Superior temporal gyrus (tissue), 1 donor: Measurements from ENCODE around the gene RBMS1.

ENCODE experiments used
- DNase-seq: peaks from one replicate; pipeline ENCODE4 v3.0.0-alpha.2; 2016; ENCODE audit errors: extremely low spot score

Gene RBMS1

DNA sequence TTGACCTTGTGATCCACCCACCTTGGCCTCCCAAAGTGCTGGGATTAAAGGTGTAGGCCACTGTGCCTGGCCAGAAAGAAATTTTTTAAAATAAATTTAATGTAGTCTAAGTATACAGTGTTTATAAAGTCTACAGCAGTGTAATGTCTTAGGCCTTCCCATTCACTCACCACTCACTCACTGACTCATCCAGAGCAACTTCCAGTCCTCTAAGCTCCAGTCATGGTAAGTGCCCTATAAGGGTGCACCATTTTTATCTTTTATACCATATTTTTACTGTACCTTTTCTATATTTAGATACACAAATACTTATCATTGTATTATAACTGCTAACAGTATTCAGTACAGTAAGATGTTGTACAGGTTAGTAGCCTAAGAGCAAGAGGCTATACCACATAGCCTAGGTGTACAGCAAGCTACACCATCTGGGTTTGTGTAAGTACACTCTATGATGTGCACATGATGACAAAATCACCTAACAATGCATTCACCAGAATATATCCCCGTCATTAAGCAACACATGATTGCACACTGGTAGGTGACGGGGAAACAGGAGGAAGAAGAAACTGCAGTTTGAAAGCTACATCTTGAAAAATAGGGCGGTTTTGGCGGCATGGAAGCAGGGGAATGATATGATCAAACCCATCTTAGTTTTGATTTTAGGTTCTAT is 188.4 kb downstream of the RBMS1 start:
- DNase-seq, result no peak

- DNase-seq, result no peak
Observed at GRCh38 chr2:160303527-160303926, 190.1 kb downstream of the RBMS1 start.

DNA sequence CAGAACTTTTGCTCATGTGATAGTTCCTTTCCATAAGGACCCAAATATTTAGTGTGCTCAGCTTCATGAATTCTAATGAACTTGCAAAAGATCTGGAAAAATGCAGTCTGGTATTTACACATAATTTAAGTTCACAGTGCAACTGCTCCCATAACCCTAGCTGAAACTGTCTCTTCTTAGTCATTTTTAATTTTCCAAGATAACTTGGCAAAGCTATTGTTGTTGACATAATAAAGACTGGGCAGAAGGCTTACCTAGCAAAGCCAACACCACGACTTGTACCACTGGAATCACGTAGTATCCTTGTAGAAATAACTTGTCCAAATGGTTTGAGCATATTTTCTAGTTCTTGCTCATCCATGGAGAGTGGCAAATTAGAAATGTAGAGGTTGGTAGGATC is 190.5 kb downstream of the RBMS1 start:
- no peak for DNase-seq

GRCh38 chr2:160301420-160301819 is 192.2 kb downstream of the RBMS1 start:
- DNase-seq, result no peak

DNA sequence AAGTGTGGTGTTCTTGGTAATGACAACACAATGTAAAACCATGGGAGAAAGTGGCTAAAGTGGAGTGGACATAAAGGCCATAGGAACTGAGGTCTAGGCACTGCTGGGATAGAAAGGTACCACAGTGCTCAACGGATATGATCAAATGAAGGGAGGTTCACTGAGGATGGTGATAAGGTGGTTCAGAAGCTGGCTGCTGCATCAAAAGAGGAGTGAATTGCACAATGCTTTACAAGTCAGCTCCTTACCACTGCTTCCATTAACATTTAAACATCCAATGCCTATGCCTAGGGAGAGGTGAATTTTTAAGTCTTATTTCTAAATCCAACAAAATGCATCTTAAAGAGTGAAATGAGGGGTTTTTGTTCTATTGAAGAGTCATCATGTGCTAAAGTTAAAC is 193.4 kb downstream of the RBMS1 start:
- DNase-seq, result no peak

DNA sequence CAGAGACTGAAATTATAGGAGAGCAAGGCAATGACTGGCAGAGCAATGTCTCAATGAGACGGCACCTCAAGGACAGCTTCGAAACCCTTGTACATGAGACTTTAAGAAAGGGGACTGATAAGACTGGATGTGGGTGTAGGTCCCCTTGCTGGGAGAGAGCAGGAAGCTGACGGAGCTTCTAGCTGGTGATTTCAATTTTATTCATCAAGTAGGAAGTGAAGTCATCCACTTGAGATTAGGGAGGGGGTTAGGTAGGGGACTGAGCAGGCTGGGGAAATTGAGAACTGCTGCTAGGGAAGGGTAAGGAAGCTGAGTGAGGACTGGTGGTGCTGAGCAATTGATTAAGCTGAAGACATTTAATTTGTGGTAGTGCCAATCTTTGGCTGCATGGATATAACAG is 194.1 kb downstream of the RBMS1 start:
- no peak for DNase-seq

GRCh38 chr2:160298960-160299359 is 194.6 kb downstream of the RBMS1 start:
- no peak for DNase-seq

DNA sequence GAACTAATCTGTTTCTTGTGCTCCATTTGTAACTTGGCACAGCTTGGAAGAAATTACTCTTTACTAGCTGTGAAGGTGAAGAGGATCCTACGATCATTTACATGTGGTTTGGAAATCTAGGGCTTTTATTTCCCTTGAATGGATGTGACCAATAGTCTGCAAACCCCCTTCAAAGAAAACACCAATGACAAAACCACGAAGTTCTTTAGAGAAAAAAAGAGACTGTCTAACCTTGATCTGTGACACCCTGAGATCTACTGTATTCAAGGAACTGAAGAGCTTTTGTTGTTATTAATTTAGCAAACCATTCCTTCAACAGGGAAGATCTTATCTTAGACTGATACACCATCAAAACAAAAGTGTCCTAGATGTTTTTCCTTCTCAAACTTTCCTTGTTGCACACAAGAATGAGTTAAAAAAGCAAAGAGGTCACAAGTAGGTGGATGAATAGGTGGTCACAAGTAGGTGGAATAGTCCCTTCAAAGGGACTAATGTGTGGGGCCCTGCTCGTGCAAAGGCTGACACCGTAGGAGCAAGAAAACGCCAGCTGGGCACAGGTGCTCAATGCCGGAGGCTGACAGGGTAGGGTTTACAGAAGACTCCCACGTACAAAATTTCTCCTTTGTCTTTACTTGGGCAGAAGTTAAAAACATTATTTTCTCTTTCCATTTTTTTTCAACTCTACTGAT is 197.9 kb downstream of the RBMS1 start:
- DNase-seq, result no peak

DNA sequence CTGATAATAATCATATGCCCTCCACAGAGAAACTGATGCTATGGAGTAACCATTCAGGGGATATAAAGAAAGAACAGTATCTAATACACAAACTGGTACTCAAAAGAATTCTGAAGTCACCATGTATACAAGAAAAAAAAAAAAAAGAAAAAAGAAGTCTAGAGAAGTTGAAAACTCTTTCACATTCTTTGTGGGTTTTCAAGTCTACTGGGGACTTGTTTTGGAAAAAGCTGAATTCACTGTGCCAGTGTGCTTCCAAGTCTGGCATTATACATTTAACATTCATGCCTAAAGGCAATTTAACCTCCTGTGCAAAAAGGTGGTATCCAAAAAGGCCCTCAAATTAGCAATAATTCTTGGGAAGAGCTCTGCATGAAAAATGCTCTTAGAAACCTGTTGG is 198.7 kb downstream of the RBMS1 start:
- no peak for DNase-seq

- no peak for DNase-seq
Observed at GRCh38 chr2:160294339-160294803, 199.2 kb downstream of the RBMS1 start.

GRCh38 chr2:160293391-160294091 is 200.1 kb downstream of the RBMS1 start:
- no peak for DNase-seq

DNA sequence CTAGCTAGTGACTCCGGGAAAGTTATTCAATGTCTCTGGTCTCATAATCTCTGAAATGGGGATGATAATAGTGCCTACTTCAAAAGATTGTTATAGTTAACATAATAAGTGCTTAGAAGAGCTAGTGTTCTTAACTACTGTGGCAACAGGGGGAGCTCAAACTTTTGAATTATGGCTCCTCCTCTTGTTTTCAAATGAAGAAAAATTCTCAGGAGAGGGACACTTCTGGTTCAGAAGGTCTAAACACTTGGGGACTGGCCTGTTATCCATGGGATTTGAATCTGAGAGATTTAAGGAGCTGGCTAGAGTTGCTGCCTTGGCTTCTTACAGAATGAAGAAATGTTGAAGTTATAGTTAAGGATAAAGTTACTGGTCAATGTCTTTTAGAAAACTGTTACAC is 201.4 kb downstream of the RBMS1 start:
- no peak for DNase-seq

GRCh38 chr2:160291382-160291781 is 202.2 kb downstream of the RBMS1 start:
- no peak for DNase-seq

DNA sequence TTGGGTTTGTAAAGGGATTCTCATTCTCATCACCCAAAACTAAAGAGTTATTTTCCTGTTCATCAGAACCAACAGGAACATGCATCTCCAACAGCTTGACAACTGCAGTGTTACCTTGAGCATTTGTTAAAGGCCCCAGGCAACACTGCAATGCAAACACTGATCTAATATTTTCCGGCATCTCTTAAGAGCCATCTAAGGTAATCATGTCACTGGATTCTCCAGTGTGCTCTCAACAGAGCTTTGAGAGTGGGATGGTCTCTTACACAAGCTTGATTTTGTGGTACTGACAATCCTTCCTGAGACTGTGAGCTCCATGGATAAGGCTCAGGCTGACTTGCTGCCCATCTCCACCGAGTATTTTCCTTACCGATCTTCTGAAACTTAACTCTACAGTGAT is 203.0 kb downstream of the RBMS1 start:
- no peak for DNase-seq

DNA sequence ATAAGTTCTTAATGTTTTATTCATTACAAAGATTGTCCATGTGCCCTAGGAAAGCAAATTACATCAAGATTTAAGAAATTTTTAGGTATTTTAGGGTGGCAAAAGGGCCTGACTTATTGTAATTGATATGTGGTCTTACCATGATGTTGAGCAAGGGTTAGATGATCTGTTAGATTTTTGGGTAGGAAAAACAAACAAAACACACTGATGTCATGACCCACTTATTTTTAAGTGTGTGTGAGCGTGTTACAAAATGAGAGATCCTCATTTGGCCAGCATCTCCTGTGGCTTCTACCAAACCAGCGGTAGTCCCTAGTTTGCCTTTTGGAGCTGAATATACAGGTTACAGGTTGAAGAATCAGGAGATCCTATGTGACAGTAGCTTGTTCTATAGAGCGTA is 203.8 kb downstream of the RBMS1 start:
- DNase-seq, result no peak

GRCh38 chr2:160289126-160289525 is 204.5 kb downstream of the RBMS1 start:
- no peak for DNase-seq

DNA sequence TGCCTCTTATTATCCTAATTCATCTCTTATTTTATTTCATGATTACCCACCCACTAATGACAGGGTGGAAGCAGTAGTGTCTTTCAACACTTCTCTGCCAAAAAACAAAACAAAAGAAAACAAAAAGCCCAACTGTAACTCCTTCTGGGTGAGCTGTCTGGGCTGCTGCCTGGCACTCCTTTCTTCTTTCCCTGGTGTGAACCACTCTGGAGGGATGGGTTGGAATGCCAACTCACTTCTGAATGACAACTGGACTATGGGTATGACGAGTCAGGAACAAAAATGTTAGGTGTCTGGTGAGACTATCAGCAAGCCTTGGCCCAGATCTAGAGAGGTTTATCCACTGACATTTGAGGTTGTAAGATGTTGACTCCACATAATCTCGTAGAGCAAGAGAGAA is 205.3 kb downstream of the RBMS1 start:
- DNase-seq, result no peak

GRCh38 chr2:160287476-160287875 is 206.1 kb downstream of the RBMS1 start:
- no peak for DNase-seq

- no peak for DNase-seq
Observed at GRCh38 chr2:160286551-160286950, 207.1 kb downstream of the RBMS1 start.

GRCh38 chr2:160283675-160284074 is 209.9 kb downstream of the RBMS1 start:
- no peak for DNase-seq

DNA sequence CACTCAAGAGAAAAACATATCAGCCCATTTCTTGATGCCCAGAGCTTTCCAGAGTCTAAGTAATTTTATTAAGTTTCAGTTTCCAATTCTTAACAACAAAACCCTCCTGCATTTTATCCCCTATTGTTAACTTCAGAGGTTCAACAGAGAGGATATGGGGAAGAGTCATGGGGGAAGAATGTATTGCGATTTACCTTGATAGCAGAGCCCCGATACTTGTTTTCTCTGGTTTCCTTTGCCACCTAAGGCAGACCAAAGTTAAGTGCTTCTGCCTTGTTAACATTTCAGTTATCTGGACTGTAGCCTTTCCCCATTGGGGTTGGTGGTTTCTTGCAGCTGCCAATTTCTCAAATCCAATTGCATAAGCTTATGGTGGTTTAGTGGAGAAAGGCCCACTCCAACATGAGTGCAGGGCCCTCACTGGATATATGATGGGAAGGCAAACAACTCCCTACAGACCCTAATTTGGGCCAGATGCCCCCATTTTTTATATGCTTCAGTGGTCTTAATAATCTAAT is 211.5 kb downstream of the RBMS1 start:
- DNase-seq, result no peak

DNA sequence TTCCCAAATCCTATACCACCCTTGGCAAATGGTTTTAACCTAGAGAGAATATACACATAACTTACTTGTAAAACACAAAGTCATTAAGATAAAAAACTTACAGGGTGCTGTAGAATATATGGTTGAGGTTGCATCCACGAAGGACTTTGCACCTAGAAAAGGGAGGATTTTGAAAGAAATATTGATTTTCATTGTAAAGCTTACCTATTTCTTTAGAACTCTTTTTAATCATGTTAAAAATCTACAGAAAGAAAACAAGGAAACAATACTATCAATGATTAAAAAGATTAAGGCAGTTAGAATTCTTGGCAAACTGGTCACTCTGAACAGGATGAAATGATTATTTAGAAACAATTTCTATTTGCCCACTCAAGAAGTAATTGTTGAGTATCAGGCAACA is 212.4 kb downstream of the RBMS1 start:
- DNase-seq, result no peak
